ENCODE results near the gene MAP2K3. TPM values are rescaled to one million over a fixed set of nuclear protein-coding genes. Genes with fewer than 3 reads are reported as not detected.

MAP2K3 gene
- total and polyA plus RNA-seq, 2 of the 8 experiments (the other 6 are each of a cell fraction or from before 2014, with no cell fraction given), result 16.9 to 33.5 TPM

DNA sequence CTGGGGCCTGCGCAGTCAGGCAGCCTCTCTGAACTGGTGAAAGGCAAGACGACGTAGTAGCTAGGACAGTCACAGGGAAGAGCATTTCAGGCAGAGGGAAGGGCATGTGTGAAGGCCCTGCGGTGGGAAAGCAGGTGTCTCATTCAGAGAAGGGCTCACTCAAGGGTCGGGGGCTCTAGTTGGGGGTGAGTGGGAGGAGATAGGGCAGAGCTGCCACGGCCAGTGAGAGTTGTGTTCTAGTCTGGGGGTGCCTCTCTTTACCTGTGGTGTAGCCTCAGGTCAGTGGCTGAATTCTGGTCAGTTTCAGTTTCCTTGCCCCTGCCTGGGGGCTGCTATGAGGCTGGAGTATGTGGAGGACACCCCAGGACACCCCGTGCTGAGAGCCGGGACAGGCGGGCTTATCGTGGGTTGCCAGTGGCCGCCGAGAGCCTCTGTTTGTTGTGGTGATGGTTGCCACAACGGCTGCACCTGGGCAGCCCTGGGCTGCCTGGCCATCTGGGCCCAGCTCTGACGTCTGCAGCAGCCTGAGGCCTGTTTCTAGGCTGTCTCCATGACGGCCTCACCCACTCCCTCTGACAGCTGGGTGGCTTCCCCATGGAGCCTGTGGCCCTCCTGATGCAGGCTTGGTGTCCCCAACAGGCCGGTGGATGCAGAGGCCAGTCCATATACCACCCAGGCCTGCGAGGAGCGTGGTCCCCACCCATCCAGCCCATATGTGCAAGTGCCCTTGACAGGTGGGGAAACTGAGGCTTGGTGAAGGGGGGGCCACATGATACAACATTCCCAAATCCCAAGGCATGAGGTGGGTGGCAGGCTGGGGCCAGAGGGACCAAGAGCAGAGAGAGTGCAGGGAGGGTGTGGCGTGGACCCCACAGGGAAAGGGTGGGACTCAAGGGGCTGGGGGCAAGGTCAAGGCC is 10.8 kb downstream of the MAP2K3 start (continued):
- TF ChIP-seq, protein P1, sequence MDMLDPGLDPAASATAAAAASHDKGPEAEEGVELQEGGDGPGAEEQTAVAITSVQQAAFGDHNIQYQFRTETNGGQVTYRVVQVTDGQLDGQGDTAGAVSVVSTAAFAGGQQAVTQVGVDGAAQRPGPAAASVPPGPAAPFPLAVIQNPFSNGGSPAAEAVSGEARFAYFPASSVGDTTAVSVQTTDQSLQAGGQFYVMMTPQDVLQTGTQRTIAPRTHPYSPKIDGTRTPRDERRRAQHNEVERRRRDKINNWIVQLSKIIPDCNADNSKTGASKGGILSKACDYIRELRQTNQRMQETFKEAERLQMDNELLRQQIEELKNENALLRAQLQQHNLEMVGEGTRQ (IDR thresholded peaks at IDR 0.05; ENCODE audit: low read length), result no peak
- TF ChIP-seq BACH1 (IDR thresholded peaks at IDR 0.05; ENCODE audit: low read length) (no peak), KDM4A (IDR thresholded peaks at IDR 0.05; ENCODE audit: low read depth, low read length, severe bottlenecking) (no peak), HDAC6 (IDR thresholded peaks at IDR 0.05; ENCODE audit: low read depth, low read length) (no peak)
